ENCODE data around the gene RNF166. TPM values are rescaled to one million over a fixed set of nuclear protein-coding genes. Genes with fewer than 3 reads are reported as not detected.

The RNF166 gene
- total RNA-seq, 1 experiment from 2014 or later: 19.8 TPM

DNA sequence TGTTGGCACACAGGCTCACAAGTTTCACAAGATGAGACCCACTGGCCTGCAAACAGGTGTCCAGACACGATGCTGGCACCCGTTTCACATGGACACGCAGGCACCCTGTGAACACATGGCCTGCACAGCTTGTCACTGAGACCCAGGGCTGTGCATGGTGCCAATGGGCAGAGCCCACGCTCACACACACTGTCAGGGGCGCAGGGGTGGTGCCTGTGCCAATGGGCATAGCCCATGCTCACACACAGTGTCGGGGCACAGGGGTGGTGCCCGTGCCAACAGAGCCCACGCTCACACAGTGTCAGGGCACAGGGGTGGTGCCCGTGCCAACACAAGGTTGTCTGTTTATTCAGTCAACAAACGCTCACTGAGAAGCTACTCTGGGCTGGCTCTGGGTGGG lies 29.4 kb upstream of the RNF166 start:
- CTCF ChIA-PET: no interaction called here
- no TSS peak for BruUV-seq (replicated peaks)
- Histone ChIP-seq H3K4me1 (ENCODE audit: control insufficient read depth, insufficient read depth, low read length) (no peaks in the 10 kb centered on the region; the same call in 1 of the 2 replicates), H3K27me3 (ENCODE audit: control insufficient read depth, insufficient read depth, low read length) (no peaks in the 10 kb centered on the region), H3K4me3 (ENCODE audit: low read depth in 2 of 2, low read length in 2 of 2) (no peak overlapping the region), H3K36me3 (ENCODE audit: control insufficient read depth, insufficient read depth, low read length) (no peaks in the 10 kb centered on the region; the same call in 1 of the 2 replicates), H3K9me3 (ENCODE audit: control insufficient read depth, insufficient read depth, low read depth, low read length) (no peaks in the 10 kb centered on the region), H3K27ac (ENCODE audit: low read length) (no peak overlapping the region)
- ATAC-seq: no peak
- in situ Hi-C loops (cut with HindIII; ENCODE audit: low pct_unique_long_range_greater_than_20kb, low sequenced_read_pairs): no loop called here
- intact Hi-C loops (cut with micrococcal nuclease; ENCODE audit: unreplicated experiment): loop anchor here (10.0 kb wide), 1 partner anchor 49 kb away; the partner anchor contains the start of gene PIEZO1
- DNase-seq (ENCODE audit: low read depth, low spot score): no peak
- POLR2A ChIA-PET: no interaction called here
- TF ChIP-seq SIN3A (IDR thresholded peaks at IDR 0.05; ENCODE audit: borderline replicate concordance, insufficient read depth, low read depth, low read length) (no peak), REST (IDR thresholded peaks at IDR 0.05; ENCODE audit: insufficient read depth in 1 of 2, low read depth in 2 of 2, low read length in 1 of 2) (no peak), CTCF (IDR thresholded peaks at IDR 0.05) (no peak), TCF7L2 (IDR thresholded peaks at IDR 0.05; ENCODE audit: low read depth, low read length) (no peak), POLR2AphosphoS5 (IDR thresholded peaks at IDR 0.05; ENCODE audit: low read depth, low read length) (no peak)

DNA sequence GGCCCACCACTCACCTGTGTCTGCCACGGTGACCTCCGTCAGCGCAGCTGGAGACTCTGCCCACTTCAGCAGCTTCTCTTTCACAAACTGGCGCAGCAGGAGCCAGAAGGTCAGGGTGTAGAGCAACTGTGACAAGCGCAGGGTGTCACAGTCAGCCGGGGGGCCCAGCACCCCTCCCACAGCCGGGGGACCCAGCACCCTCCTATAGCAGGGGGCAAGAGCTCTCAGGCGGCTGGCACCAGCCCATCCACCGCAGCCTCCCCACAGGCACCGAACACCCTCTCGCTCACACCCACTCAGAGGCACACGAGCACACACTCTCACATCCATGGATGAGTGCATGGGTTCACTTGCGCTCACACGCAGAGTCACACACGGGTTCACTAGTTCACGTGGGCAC lies 28.9 kb upstream of the RNF166 start:
- CTCF ChIA-PET: no interaction called here
- in situ Hi-C loops (cut with HindIII; ENCODE audit: low pct_unique_long_range_greater_than_20kb, low sequenced_read_pairs): no loop called here

More for the DNA sequence above, 28.9 kb upstream of the RNF166 start:
- TF ChIP-seq REST (IDR thresholded peaks at IDR 0.05; ENCODE audit: insufficient read depth in 1 of 2, low read depth in 2 of 2, low read length in 1 of 2) (no peak), POLR2AphosphoS5 (IDR thresholded peaks at IDR 0.05; ENCODE audit: low read depth, low read length) (no peak), CTCF (IDR thresholded peaks at IDR 0.05) (no peak), SIN3A (IDR thresholded peaks at IDR 0.05; ENCODE audit: borderline replicate concordance, insufficient read depth, low read depth, low read length) (no peak), TCF7L2 (IDR thresholded peaks at IDR 0.05; ENCODE audit: low read depth, low read length) (no peak)
- no TSS peak for BruUV-seq (replicated peaks)
- H3K27ac ChIP-seq (ENCODE audit: low read length): no peak overlapping the region
- no peaks in the 10 kb centered on the region for H3K9me3 ChIP-seq (ENCODE audit: control insufficient read depth, insufficient read depth, low read depth, low read length)
- H3K4me3 ChIP-seq (ENCODE audit: low read depth in 2 of 2, low read length in 2 of 2): no peak overlapping the region
- H3K4me1 ChIP-seq (ENCODE audit: control insufficient read depth, insufficient read depth, low read length): no peaks in the 10 kb centered on the region; the same call in 1 of the 2 replicates
- ATAC-seq: no peak
- H3K27me3 ChIP-seq (ENCODE audit: control insufficient read depth, insufficient read depth, low read length): no peaks in the 10 kb centered on the region
- no peaks in the 10 kb centered on the region; the same call in 1 of the 2 replicates for H3K36me3 ChIP-seq (ENCODE audit: control insufficient read depth, insufficient read depth, low read length)
- POLR2A ChIA-PET: no interaction called here
- intact Hi-C loops (cut with micrococcal nuclease; ENCODE audit: unreplicated experiment): loop anchor here (10.0 kb wide), 1 partner anchor 50 kb away; the partner anchor contains the start of gene PIEZO1
- no peak for DNase-seq (ENCODE audit: low read depth, low spot score)
